HuH-7 (cell line): ENCODE data around the gene TRMT11.
"Not testable (repeated sequence)": the region's sequence is repeated elsewhere in the genome, so short reads cannot be mapped to it uniquely, and the experiment has no call there.

Source experiments
- DNase-seq: peaks from one replicate; pipeline ENCODE4 v3.0.0; 2011; ENCODE audit warnings: low spot score

TRMT11 gene

DNA sequence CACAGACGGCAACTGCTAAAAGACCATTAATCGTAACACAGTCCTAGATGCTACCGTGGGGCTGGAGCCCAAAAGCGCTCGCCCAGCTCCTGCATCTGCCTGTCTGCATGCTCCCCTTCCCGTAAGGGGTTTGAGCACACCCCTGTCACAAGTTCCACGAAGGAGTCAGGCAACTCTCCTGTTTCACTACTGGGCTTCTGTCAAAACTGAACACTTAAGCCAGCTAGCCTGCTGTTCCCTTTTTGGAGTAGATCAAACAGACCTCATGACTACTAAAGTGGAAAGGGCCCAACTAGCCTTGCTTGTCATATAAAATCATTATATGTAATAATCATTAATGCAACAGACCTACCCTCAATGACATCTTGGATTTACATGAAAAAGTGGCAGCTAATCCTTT is 61.3 kb downstream of the TRMT11 start:
- DNase-seq, result no peak

DNA sequence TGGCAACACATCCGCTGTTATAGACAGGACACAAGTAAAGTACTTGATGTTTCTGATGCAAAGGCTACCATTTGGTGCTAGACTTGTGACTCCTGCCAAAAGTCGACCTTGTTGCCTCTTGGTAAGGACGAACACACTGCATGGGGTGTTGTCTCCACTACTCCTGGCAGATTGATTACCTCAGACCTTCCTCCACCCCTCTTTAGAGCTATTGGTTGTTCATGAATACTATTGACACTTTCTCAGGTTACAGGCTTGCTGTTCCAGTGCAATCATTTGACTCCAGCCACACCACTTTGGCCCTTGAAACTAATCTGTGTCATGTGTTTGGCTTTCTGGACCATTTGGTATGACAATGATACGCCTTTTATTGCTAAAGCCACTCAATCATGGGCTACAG is 62.3 kb downstream of the TRMT11 start:
- peak; percentile 21 for DNase-seq

DNA sequence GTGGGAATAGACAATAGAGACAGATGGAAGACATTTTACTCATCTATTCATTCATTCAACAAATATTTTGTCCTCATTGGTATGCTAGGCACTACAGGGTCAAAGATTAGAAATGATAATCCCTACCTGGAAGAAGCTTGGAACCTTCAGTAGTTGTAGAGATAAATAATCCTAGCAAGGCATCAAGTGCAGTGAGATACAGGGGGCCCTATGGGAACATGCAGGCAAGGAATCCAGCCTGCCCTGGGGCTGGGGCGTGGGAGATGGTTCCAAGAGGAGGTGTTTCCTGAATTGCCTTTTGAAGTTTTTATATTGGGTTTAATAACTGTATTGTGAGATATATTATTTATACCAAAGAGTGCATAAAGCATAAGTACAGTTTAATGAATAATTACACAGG is 64.5 kb downstream of the TRMT11 start:
- DNase-seq, result no peak

DNA sequence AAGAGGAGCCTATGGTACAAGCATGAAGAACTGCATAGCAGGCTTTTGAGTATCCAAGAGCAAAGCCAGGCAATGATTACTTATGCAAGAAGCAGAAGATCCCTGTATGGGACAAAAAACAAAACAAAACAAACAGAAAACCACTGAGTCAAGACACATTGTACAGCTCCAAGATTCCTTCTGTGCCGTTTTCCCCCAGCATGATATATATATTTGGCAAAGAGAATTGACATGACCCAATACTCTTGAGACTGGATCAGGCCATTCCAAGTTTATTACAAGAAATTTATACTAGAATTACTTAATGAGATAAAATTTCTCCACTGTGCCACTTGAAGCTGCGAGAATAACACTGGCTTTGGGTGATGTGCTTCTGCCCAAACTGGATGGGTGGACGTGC is 65.5 kb downstream of the TRMT11 start:
- DNase-seq, result no peak

DNA sequence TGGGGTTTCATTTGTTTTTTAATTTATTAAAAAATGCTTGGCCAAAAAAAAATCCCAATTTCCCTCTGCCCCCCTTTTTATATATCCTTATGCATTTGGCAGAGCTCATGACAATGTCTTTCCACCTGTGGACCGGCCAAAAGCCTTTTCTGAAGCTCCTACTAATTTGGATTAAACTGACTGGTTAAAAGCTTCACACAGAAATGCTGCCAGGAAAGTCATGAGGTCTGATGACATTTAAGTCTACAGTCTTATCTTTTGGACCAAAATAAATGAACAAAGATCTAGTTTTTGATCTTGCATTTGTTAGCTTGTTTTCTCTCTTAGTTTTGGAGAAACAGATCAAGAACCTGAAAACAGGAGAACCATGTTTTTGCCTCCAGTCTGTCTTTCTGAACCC is 66.1 kb downstream of the TRMT11 start:
- no peak for DNase-seq

DNA sequence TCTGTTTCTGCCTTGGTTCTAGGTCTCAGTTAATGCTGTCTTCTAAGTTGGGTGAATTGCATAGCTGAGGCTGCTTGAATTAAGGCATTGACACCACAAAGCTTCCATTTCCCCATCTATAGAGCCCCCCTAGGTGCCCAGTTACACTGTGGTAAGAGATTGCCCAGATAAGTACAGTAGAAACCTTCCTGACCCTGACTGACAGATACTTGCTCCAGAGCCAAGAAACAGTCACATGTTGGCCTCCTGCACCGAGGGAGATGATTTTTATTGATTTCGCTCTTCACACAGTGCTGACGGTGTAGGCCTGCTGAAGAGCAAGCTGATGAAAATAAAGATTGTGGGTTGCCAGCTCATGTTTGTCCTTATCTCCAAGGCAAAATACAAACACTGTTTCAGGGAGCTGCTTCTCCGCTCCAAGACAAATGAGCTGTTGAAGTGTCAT is 67.9 kb downstream of the TRMT11 start:
- DNase-seq, result no peak

DNA sequence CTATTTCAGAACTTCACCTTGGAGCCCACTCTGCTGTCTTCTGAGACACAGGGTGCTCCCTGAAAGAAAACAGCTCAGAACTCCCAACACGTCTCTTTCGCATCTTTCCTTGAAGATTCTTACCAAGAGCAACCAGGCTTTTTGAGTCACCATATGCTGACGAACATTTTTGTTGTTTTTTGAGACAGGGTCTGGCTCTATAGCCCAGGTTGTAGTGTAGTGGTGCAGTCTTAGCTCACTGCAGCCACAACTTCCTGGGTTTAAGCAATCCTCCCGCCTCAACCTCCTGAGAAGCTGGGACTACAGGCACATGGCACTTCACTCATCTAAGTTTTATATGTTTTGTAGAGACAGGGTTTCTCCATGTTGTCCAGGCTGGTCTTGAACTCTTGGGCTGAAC is 68.5 kb downstream of the TRMT11 start:
- DNase-seq, result no peak

DNA sequence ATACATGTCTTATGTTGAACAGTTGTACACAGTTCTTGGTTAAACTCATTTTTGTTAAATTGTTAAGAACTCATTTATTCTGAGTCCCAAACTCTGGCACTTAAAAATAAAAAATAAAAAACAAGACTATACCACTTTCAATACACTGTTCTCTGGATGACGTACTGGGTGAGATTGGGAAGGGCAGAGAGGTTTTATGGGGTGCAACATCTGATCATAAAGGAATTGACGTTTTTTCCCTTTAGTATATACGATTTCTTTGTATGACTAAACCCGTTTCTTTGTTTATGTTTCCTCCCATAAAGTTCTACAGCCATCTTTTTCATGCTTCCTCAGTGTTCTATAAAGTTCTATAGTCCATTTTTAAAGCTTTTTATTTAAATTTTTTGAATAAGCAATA is 69.1 kb downstream of the TRMT11 start:
- DNase-seq, result no peak

DNA sequence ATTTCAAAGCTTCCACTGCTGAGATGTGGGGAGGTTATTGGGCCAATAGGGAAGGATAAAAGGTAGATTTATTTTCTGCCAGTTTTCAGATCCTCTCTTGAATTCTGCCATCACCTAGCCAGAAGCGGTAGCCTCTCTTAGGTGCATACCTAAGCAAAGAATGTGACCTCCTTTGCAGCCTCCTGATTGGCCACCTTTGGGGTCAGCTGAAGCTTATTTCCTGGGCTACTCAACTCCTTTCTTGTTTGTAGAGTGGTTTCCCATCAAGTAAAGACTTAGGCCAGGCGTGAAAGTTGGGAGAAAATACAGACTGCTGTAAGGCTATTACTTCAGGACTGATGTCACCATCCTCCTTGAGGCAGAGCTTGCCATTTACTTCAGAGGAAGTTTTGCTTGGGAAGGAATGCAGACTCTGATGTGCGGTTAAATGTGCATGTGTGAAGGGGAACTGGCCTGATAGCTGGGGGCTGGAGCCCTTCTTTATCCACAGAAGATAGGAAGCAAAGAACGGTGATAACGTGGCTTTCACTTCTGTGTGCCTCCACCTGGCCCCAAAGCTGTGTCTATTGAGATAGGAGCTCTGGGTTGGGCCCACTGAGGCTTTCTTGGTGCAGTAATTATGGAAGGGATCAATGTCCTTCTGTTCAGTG is 70.1 kb downstream of the TRMT11 start:
- DNase-seq, result no peak

DNA sequence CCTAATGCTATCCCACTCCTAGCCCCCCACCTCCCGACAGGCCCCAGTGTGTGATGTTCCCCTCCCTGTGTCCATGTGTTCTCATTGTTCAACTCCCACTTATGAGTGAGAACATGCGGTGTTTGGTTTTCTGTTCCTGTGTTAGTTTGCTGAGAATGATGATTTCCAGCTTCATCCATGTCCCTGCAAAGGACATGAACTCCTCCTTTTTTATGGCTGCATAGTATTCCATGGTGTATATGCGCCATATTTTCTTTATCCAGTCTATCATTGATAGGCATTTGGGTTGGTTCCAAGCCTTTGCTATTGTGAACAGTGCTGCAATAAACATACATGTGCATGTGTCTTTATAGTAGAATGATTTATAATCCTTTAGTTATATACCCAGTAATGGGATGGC is 71.7 kb downstream of the TRMT11 start:
- not testable (repeated sequence) for DNase-seq

DNA sequence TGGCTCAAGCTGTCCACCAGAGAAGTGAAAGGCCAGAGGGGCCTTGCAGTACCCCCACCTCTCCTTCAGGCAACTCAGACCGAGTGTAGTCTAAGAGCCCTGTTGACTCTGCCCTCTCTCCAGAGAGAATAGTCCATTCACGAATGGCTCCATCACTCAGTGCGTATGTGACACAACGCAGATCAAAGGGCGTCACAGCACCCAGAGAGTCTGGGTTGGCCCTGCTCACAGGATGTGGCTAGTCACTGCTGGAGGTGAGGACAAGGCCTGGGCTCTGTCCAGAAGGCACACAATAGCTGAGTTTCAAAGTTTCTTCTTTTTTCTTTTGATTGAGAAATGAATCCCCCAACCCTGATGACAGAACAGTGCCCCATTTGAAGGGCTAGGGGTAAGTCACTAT is 74.1 kb downstream of the TRMT11 start:
- DNase-seq, result no peak

DNA sequence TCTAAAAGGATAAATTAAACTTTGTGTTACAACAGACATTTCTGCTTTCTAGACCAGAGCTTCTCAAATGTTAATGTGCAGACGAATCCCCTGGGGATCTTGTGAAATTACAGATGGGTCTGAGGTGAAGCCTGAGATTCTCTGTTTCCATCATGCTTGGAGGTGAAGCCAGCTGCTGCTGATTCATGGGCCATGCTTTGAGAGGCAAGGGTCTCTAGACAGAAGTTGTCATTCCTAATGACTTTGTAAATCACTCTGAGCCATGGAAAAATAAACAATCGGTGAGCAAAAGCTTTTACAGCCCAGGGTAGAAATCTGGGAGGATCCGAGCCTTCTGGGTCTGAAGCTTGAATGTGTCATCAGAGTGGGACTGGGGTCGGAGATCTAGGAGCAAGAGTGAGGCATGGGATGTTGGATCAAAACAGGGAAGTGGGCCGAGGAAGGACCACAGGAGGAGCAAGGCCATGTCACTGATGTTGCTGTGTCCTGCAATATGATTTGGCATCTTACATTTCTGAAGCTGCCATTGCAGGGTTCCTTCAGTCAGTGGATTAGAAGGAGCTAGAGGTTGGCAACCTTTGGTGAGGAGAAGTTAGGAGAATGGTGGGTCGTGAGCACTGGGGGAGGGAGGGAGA is 77.3 kb downstream of the TRMT11 start:
- DNase-seq, result no peak

DNA sequence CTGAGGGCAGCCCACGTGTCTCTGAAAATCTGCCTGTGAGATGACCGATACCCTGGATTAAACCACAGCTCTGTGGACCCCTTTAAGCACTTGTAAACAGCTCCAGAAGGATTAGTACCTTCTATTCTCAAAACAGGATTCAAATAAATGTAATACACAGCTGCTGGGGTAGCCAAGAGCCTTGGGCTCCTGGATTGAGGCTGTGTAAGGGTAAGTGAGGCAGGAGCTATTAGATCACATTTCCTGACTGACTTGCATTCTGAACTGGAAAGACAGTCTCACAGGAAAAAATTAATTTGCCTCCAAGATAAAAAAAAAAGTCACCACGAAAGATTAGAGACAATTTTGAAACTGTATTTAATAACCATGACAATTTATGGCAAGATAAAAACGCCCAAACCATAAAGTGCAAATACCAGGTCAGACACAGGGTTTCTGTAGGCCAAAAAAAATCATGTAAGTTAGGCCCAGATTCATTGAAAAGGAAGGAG is 78.0 kb downstream of the TRMT11 start:
- DNase-seq, result no peak

DNA sequence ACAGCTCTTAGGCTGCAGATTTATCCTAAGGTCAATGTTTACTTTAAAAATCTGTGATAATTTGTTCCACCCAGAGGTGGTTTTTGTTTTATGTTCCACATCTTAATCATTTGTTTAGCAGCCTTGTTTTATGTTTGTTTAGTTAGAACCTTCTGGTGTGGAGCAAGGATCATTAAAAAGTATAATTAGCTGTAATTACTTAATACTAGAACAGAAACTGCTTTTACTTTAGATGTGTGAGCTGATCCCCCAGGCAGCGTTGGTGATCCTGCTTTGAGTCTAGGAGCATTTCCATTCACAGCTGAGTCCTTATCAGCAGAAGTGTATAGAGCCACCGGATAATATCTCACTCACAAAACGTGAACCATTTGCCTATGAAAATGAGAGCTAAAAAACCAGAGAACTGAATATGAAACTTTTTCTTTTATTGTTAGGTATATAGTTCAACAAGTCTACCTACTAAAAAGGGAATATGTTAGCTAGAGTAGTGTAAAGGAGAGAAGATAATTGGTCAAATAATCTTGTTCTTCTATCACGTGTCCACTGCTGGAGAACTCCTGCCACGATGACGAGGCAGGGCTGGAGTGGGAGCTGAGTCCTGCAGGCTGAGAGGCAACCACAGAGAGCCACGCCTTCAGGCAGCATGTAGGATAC is 78.5 kb downstream of the TRMT11 start:
- no peak for DNase-seq

DNA sequence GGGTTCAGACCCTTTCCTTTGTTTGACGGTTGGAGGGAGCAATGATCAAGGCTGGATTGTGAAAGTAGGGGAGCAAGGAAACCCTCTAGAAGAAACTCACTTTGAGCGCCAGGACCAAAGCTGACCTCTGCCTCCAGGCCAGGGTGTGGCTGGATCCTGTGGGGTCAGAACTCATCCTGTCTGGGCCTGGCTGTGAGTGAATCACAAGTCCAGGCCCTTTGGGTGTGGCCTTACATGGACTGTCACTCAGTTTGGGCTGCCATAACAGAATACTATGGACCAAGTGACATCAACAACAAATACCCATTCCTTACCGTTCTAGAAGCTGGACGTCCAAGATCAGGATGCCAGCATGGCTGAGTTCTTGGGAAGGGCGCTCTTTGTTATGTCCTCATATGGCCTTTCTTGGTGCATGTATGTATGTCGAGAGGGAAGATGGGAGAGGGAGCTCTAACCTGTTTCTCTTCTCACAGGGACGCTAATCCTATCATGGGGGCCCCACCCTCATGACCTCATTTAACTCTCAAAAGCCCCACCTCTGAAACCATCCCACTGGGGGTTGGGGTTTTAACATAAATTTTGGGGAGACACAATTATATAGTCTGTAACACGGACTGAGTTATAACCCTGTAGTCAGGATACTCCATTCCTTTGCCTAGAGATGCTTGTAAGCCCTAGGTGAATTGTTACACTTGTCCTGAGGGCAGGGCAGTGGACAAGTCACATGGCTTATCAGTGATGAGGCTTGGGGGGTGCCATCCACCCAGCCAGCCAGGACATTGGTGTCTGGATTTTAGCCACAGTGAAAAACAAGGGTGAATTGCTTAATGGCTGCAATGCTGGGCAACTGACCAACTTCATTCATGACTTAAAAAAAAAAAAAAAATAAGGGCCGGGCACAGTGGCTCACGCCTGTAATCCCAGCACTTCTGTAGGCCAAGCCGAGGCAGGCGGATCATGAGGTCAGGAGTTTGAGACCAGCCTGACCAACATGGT is 80.0 kb downstream of the TRMT11 start:
- DNase-seq, result no peak

DNA sequence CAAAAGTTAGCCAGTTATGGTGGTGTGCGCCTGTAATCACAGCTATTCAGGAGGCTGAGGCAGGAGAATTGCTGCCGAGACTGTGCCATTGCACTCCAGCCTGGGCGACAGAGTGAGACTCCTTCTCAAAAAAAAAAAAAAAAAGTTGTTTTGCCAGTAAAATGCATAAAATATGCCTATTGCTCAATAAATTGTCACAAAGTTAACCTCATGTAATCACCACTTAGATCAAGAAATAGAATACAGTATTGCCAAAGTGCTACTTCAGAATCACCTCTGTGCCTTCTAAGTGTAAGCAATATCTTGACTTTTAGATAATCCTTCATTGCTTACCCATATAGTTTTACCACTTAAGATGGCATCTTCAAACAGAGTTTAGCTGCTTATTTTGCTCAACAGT is 80.7 kb downstream of the TRMT11 start:
- no peak for DNase-seq

DNA sequence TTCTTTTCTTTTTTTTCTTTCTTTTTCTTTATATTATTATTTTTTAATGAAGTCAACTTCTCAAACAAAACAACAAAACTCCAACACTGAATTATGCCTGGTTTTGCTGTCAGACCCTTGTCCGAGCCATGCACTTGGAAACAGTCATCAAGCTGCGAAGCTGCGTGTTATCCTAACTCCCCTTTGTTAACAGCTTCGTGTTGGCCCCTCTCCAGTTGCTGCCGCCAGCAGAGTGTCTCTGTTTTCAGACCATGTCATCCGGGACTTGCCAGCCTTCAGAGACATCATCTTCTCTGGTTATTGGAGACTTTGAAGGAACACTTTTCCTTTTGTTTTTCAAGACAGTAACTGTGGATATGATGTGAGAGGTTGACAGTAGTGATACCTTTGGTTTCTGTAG is 83.1 kb downstream of the TRMT11 start:
- DNase-seq, result no peak

DNA sequence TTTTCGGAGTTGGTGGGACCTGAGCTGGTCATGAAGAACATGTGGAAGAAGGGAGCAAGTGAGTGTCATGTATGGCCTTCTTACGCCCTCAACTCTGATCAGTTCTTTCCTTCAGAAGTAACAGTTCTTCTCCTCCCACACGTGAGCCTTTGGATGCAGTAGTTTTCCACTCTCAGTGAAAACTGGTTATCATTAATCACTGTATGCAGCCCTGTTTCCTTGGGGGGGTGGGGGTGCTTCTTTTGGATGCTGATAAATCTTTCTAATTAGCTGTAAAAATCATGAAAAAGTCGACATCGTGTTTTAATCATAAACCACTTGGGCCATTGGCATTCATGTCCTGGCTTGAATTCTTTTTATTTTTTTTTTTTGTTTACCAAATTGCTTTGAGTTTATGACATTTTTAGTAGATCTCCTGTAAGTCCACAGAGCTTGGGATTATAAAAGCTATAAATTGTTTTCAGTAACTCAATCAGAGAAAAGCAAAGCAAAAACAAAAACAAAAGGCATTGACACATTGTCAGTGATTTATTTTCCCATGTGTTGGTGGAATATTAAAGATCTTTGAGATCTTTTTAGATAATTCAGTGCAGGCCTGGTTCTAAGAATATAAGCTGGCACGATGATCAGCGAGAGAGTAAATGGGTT is 84.8 kb downstream of the TRMT11 start:
- DNase-seq, result no peak

DNA sequence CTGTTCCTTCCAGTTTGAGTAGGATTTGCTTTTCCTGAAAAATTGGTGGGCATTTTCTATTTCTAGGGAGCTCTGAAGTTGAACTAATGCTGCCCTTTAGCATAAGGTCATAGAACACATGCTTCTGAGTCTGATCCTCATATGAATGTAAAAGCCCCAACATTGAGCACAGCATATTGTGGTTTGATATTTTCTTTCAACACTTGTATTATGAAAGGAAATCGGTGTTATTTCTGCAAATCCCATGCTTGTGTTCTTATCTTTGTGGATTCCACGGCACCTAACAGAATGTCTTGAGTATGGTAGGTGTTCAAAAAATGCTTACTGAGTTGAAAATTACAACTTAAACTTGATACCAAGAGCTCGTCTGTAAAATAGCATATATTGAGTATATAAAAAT is 85.8 kb downstream of the TRMT11 start:
- DNase-seq, result no peak

DNA sequence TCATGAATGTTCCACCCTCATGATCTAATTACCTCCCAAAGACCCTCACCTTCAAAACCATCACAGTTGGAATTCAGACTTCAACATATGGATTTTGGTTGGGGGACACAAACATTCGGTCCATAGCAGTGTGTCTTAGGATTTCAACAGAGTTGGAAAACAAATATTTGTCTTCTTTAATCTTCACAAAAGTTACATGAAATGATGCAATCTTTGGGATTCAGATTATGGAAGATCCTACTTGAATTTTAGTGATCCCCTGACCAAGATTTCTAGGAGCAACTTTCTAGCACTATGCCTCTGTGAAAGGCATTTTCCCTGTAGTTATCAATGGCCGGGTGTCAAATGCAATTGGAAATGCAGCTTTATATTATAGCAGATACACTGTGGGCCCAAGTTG is 86.5 kb downstream of the TRMT11 start:
- DNase-seq, result no peak

DNA sequence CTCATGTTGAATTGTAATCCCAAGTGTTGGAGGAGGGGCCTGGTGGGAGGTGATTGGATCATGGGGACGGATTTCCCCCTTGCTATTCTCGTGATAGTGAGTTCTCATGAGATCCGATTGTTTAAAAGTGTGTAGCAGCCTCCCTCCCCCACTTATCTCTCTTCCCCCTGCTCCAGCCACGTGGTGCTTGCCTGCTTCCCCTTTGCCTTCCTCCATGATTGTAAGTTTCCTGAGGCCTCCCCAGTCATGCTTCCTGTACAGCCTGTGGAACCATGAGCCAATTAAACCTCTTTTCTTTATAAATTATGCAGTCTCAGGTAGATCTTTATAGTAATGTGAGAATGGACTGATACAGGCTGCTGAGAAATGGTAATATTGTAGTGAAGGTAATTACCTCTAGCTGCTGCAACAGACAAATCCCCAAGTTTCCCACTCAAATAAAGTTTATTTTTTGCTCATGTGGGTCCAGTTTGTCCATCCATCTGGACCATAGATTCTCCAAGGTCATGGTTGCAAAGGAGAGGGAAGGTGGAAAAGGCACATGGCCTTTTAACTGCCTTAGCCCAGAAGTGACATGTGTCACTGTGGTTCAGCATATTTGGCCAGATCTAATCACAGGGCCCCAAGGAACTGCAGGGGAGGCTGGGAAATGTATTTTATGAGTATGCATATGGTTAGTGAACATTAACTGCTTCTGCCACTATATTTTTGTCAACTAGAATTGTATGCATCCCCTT is 89.2 kb downstream of the TRMT11 start:
- no peak for DNase-seq
